ENCODE data around the gene HGS. TPM values are rescaled to one million over a fixed set of nuclear protein-coding genes. Genes with fewer than 3 reads are reported as not detected.

The HGS gene
- total RNA-seq, 4 donors from 2014 or later: 96.1 to 205 (median 150) TPM

- 20 to 29% methylated on average over 1 to 12 of the region's 12 CpGs for WGBS, 2 donors (ENCODE audit: low coverage in 1 of 2)
- in situ Hi-C loops (cut with MboI; ENCODE audit: low pct_ligation_motif_present in 1 of 4, low pct_unique_long_range_greater_than_20kb in 1 of 4, low sequenced_read_pairs in 3 of 4): no loop called here
- no peaks in the 10 kb centered on the region for H3K36me3 ChIP-seq
- no peaks in the 10 kb centered on the region for H3K9me3 ChIP-seq
- H3K27ac ChIP-seq: peak overlapping the region; percentile 60 to 72 (median 68)
- intact Hi-C loops (cut with DNase I; ENCODE audit: low total_unique reads): no loop called here
- TF ChIP-seq, protein P1, sequence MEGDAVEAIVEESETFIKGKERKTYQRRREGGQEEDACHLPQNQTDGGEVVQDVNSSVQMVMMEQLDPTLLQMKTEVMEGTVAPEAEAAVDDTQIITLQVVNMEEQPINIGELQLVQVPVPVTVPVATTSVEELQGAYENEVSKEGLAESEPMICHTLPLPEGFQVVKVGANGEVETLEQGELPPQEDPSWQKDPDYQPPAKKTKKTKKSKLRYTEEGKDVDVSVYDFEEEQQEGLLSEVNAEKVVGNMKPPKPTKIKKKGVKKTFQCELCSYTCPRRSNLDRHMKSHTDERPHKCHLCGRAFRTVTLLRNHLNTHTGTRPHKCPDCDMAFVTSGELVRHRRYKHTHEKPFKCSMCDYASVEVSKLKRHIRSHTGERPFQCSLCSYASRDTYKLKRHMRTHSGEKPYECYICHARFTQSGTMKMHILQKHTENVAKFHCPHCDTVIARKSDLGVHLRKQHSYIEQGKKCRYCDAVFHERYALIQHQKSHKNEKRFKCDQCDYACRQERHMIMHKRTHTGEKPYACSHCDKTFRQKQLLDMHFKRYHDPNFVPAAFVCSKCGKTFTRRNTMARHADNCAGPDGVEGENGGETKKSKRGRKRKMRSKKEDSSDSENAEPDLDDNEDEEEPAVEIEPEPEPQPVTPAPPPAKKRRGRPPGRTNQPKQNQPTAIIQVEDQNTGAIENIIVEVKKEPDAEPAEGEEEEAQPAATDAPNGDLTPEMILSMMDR (IDR thresholded peaks at IDR 0.05): no peak
- TF ChIP-seq POLR2AphosphoS5 (IDR thresholded peaks at IDR 0.05): peak in 1 of 3 donors; percentile 50
- TF ChIP-seq EP300 (IDR thresholded peaks at IDR 0.05; ENCODE audit: low read depth): no peak
- peak; percentile 48 for TF ChIP-seq POLR2A (IDR thresholded peaks at IDR 0.05)
- H3K4me1 ChIP-seq: peaks cover 12 to 32% (median 28%) of the 10 kb centered on the region in 4 donors
- no peak overlapping the region for H3K4me3 ChIP-seq
- peak; percentile 48 for DNase-seq
- peaks cover 11% of the 10 kb centered on the region for H3K27me3 ChIP-seq
Observed at GRCh38 chr17:81723651-81724209, 39.9 kb downstream of the HGS start.

GRCh38 chr17:81725439-81725838 lies 41.6 kb downstream of the HGS start:
- Histone ChIP-seq H3K27ac (no peak overlapping the region), H3K9me3 (no peaks in the 10 kb centered on the region), H3K36me3 (no peaks in the 10 kb centered on the region), H3K4me1 (peaks cover 12 to 32% (median 28%) of the 10 kb centered on the region in 4 donors), H3K4me3 (no peak overlapping the region), H3K27me3 (peaks cover 16% of the 10 kb centered on the region)
- in situ Hi-C loops (cut with MboI; ENCODE audit: low pct_ligation_motif_present in 1 of 4, low pct_unique_long_range_greater_than_20kb in 1 of 4, low sequenced_read_pairs in 3 of 4): no loop called here
- intact Hi-C loops (cut with DNase I; ENCODE audit: low total_unique reads): no loop called here
- no peak for TF ChIP-seq POLR2AphosphoS5 (IDR thresholded peaks at IDR 0.05)
- no peak for DNase-seq
- WGBS, 2 donors (ENCODE audit: low coverage in 1 of 2): 66 to 80% methylated on average over 7 to 9 of the region's 9 CpGs

- DNase-seq: no peak
- WGBS, 2 donors (ENCODE audit: low coverage in 1 of 2): 40% methylated on average over 1 to 9 of the region's 9 CpGs
- in situ Hi-C loops (cut with MboI; ENCODE audit: low pct_ligation_motif_present in 1 of 4, low pct_unique_long_range_greater_than_20kb in 1 of 4, low sequenced_read_pairs in 3 of 4): no loop called here
- intact Hi-C loops (cut with DNase I; ENCODE audit: low total_unique reads): no loop called here
- Histone ChIP-seq H3K9me3 (no peaks in the 10 kb centered on the region), H3K4me3 (no peak overlapping the region), H3K4me1 (peaks cover 12 to 32% (median 28%) of the 10 kb centered on the region in 4 donors), H3K27ac (no peak overlapping the region), H3K27me3 (peaks cover 18% of the 10 kb centered on the region), H3K36me3 (no peaks in the 10 kb centered on the region)
- TF ChIP-seq POLR2A (IDR thresholded peaks at IDR 0.05): no peak
- TF ChIP-seq EP300 (IDR thresholded peaks at IDR 0.05; ENCODE audit: low read depth): no peak
- TF ChIP-seq, protein P1 (IDR thresholded peaks at IDR 0.05): no peak
- no peak for TF ChIP-seq POLR2AphosphoS5 (IDR thresholded peaks at IDR 0.05)
Observed at GRCh38 chr17:81726004-81726403, 42.2 kb downstream of the HGS start.

- in situ Hi-C loops (cut with MboI; ENCODE audit: low pct_ligation_motif_present in 1 of 4, low pct_unique_long_range_greater_than_20kb in 1 of 4, low sequenced_read_pairs in 3 of 4) (no loop called here), intact Hi-C loops (cut with DNase I; ENCODE audit: low total_unique reads) (no loop called here)
- H3K36me3 ChIP-seq: no peaks in the 10 kb centered on the region
- DNase-seq: peak; percentile 78
- TF ChIP-seq, protein P1 (IDR thresholded peaks at IDR 0.05): peak in 1 of 5 experiments; percentile 21
- TF ChIP-seq EP300 (IDR thresholded peaks at IDR 0.05; ENCODE audit: low read depth): no peak
- peak; percentile 29 for TF ChIP-seq POLR2A (IDR thresholded peaks at IDR 0.05)
- TF ChIP-seq POLR2AphosphoS5 (IDR thresholded peaks at IDR 0.05): peak in 1 of 3 donors; percentile 68
- no peaks in the 10 kb centered on the region for H3K9me3 ChIP-seq
- peak overlapping the region; percentile 58 to 81 (median 65) for H3K27ac ChIP-seq
- 57% methylated on average over 23 of the region's 23 CpGs; no CpG with 5 or more reads in 1 of the 2 donors for WGBS, 2 donors (ENCODE audit: low coverage in 1 of 2)
- H3K27me3 ChIP-seq: peaks cover 23% of the 10 kb centered on the region
- no peak overlapping the region for H3K4me3 ChIP-seq
- H3K4me1 ChIP-seq: peaks cover 7 to 21% (median 18%) of the 10 kb centered on the region in 4 donors
Observed at GRCh38 chr17:81727324-81728031, 43.7 kb downstream of the HGS start.

Data from transverse colon (tissue), 4 donors.